IMR-90 (cell line): ENCODE results near the gene LCP1. TPM values are rescaled to one million over a fixed set of nuclear protein-coding genes. Genes with fewer than 3 reads are reported as not detected.

ENCODE experiments used
- ATAC-seq: fragments of 200-7000 bp; cut with Tn5 transposase; 2 replicates; pipeline ENCODE4 v1.9.1; 2020; ENCODE audit warnings: low read depth, mild to moderate bottlenecking, moderate library complexity
- BruUV-seq: library from RNA; stranded (reverse); fragments of 400-500 nt; replicated peaks from 2 replicates; lab custom pipeline; 2021; lab: Mats Ljungman, UMichigan
- CTCF ChIA-PET: fragments of 300-600 bp; formaldehyde crosslinking; extraction: SDS; loops from one replicate; lab custom pipeline; 2021; ENCODE audit warnings: antibody characterized with exemption; lab: Yijun Ruan, JAX
- POLR2A ChIA-PET: fragments of 300-600 bp; sonication (Branson Sonifier 250); formaldehyde crosslinking; loops from one replicate; lab custom pipeline; 2022; ENCODE audit warnings: antibody characterized with exemption; ENCODE audit not compliant: unreplicated experiment; lab: Charles Lee
- DNase-seq: peaks from one replicate; pipeline ENCODE4 v3.0.0; 2013
- H2AFZ ChIP-seq: replicated peaks from 2 replicates; pipeline ENCODE3; 2013; ENCODE audit warnings: low read length, mild to moderate bottlenecking; ENCODE audit not compliant: poor library complexity
- H2AK5ac ChIP-seq: 2 replicates; pipeline ENCODE4 v1.6.1; 2013; ENCODE audit warnings: low read depth, low read length, inconsistent platforms
- H2AK9ac ChIP-seq: replicated peaks from 2 replicates; pipeline ENCODE3; 2013; ENCODE audit warnings: mild to moderate bottlenecking, low read depth, low read length, moderate library complexity; ENCODE audit not compliant: poor library complexity
- H2BK120ac ChIP-seq: 2 replicates; pipeline ENCODE4 v1.6.1; 2013; ENCODE audit warnings: low read depth, low read length, inconsistent platforms
- H2BK15ac ChIP-seq: 3 replicates; pipeline ENCODE4 v1.6.1; 2013; ENCODE audit warnings: low read depth, low read length, inconsistent platforms
- H2BK20ac ChIP-seq: 2 replicates; pipeline ENCODE4 v1.6.1; 2013; ENCODE audit warnings: low read depth, mild to moderate bottlenecking, inconsistent platforms, low read length, moderate library complexity
- H2BK5ac ChIP-seq: 2 replicates; pipeline ENCODE4 v1.6.1; 2013; ENCODE audit warnings: mild to moderate bottlenecking, low read depth, low read length, inconsistent platforms; ENCODE audit not compliant: poor library complexity, severe bottlenecking
- H3K14ac ChIP-seq: replicated peaks from 2 replicates; pipeline ENCODE4 v1.6.1; 2013; ENCODE audit warnings: low read depth, low read length, inconsistent platforms
- H3K18ac ChIP-seq: 2 replicates; pipeline ENCODE4 v1.6.1; 2013; ENCODE audit warnings: low read depth, low read length, control low read depth
- H3K23ac ChIP-seq: 2 replicates; pipeline ENCODE4 v1.6.1; 2013; ENCODE audit warnings: low read depth, low read length, inconsistent platforms
- H3K27ac ChIP-seq: 2 replicates; pipeline ENCODE4 v1.5.1; 2013; ENCODE audit warnings: mild to moderate bottlenecking, control low read depth, low read length; ENCODE audit not compliant: insufficient read depth
- H3K27me3 ChIP-seq: 2 replicates; pipeline ENCODE4 v1.6.1; 2013; ENCODE audit warnings: low read length; ENCODE audit not compliant: control insufficient read depth, insufficient read depth
- H3K36me3 ChIP-seq: 2 replicates; pipeline ENCODE4 v1.6.1; 2013; ENCODE audit warnings: low read length, mixed read lengths; ENCODE audit not compliant: control insufficient read depth, insufficient read depth
- H3K4ac ChIP-seq: 2 replicates; pipeline ENCODE4 v1.6.1; 2013; ENCODE audit warnings: low read depth, low read length, inconsistent platforms
- H3K4me1 ChIP-seq: 2 replicates; pipeline ENCODE4 v1.6.1; 2013; ENCODE audit warnings: low read length, mixed read lengths; ENCODE audit not compliant: control insufficient read depth, insufficient read depth
- H3K4me2 ChIP-seq: 2 replicates; pipeline ENCODE4 v1.6.1; 2013; ENCODE audit warnings: low read depth, mild to moderate bottlenecking, control low read depth, low read length, moderate library complexity
- H3K4me3 ChIP-seq: 2 replicates; pipeline ENCODE4 v1.5.1; 2013; ENCODE audit warnings: low read depth, mild to moderate bottlenecking, control low read depth, low read length, moderate library complexity; ENCODE audit not compliant: insufficient read depth
- H3K56ac ChIP-seq: 2 replicates; pipeline ENCODE4 v1.6.1; 2013; ENCODE audit warnings: low read length, inconsistent platforms; ENCODE audit not compliant: insufficient read depth; ENCODE audit errors: extremely low read depth
- H3K79me1 ChIP-seq, 2 experiments: 2 replicates each; pipeline ENCODE4 v1.6.1; 2013; ENCODE audit warnings: low read length in 2 of 2, inconsistent platforms in 1 of 2, low read depth in 1 of 2
- H3K9ac ChIP-seq: 2 replicates; pipeline ENCODE4 v1.6.1; 2013; ENCODE audit warnings: low read depth, low read length, control low read depth
- H3K9me1 ChIP-seq: 2 replicates; pipeline ENCODE4 v1.6.1; 2013; ENCODE audit warnings: low read length, inconsistent platforms; ENCODE audit not compliant: insufficient read depth
- H3K9me3 ChIP-seq: 2 replicates; pipeline ENCODE4 v1.6.1; 2013; ENCODE audit warnings: low read length; ENCODE audit not compliant: control insufficient read depth, insufficient read depth
- H4K20me1 ChIP-seq: 2 replicates; pipeline ENCODE4 v1.6.1; 2013; ENCODE audit warnings: low read length, inconsistent platforms; ENCODE audit not compliant: insufficient read depth
- H4K5ac ChIP-seq: 2 replicates; pipeline ENCODE4 v1.6.1; 2013; ENCODE audit warnings: mild to moderate bottlenecking, low read depth, low read length, control low read depth
- H4K8ac ChIP-seq, 2 experiments: 2 replicates each; pipeline ENCODE4 v1.6.1; 2013; ENCODE audit warnings: low read depth in 2 of 2, low read length in 2 of 2, control low read depth in 1 of 2, inconsistent platforms in 1 of 2
- H4K91ac ChIP-seq: 2 replicates; pipeline ENCODE4 v1.6.1; 2013; ENCODE audit warnings: low read depth, low read length, inconsistent platforms; ENCODE audit not compliant: insufficient read depth
- BHLHE40 ChIP-seq: fragments of 150-350 bp; IDR thresholded peaks from 2 replicates; pipeline ENCODE4 v1.6.1; 2016; ENCODE audit warnings: mild to moderate bottlenecking, low read depth, low read length
- CEBPB ChIP-seq: IDR thresholded peaks from 2 replicates; pipeline ENCODE4 v1.6.1; 2012; ENCODE audit warnings: low read depth, low read length, improper control_type of control experiment
- CHD1 ChIP-seq: IDR thresholded peaks from 2 replicates; pipeline ENCODE4 v1.6.1; 2012; ENCODE audit warnings: low read depth, low read length, improper control_type of control experiment
- ELK1 ChIP-seq: fragments of 150-350 bp; IDR thresholded peaks from 2 replicates; pipeline ENCODE4 v1.6.1; 2016; ENCODE audit warnings: low read depth, mild to moderate bottlenecking, low read length, moderate library complexity, borderline replicate concordance
- FOS ChIP-seq: fragments of 150-350 bp; IDR thresholded peaks from 2 replicates; pipeline ENCODE4 v1.6.1; 2016; ENCODE audit warnings: low read depth, low read length
- MAFK ChIP-seq: IDR thresholded peaks from 2 replicates; pipeline ENCODE4 v1.6.1; 2012; ENCODE audit warnings: low read depth, low read length, improper control_type of control experiment
- MAZ ChIP-seq: IDR thresholded peaks from 2 replicates; pipeline ENCODE4 v1.6.1; 2012; ENCODE audit warnings: low read depth, mild to moderate bottlenecking, low read length, improper control_type of control experiment, moderate library complexity, borderline replicate concordance
- MXI1 ChIP-seq: IDR thresholded peaks from 2 replicates; pipeline ENCODE4 v1.6.1; 2012; ENCODE audit warnings: low read depth, mild to moderate bottlenecking, low read length, moderate library complexity, borderline replicate concordance
- NFE2L2 ChIP-seq: fragments of 150-350 bp; IDR thresholded peaks from 2 replicates; pipeline ENCODE4 v1.6.1; 2016; ENCODE audit warnings: low read depth, mild to moderate bottlenecking, low read length
- POLR2A ChIP-seq: IDR thresholded peaks from 2 replicates; pipeline ENCODE4 v1.6.1; 2012; ENCODE audit warnings: mild to moderate bottlenecking, low read depth, low read length
- RAD21 ChIP-seq: IDR thresholded peaks from 2 replicates; pipeline ENCODE4 v1.6.1; 2012; ENCODE audit warnings: low read length, improper control_type of control experiment
- RCOR1 ChIP-seq: IDR thresholded peaks from 2 replicates; pipeline ENCODE4 v1.6.1; 2012; ENCODE audit warnings: mild to moderate bottlenecking, low read length, improper control_type of control experiment; ENCODE audit not compliant: insufficient replicate concordance
- RFX5 ChIP-seq: IDR thresholded peaks from 2 replicates; pipeline ENCODE4 v1.8.0; 2012; ENCODE audit warnings: low read depth, mild to moderate bottlenecking, low read length, moderate library complexity
- SMC3 ChIP-seq: fragments of 150-350 bp; IDR thresholded peaks from 2 replicates; pipeline ENCODE4 v1.6.1; 2016; ENCODE audit warnings: low read depth, mild to moderate bottlenecking, antibody characterized with exemption, low read length, moderate library complexity
- WGBS, 2 experiments: methylation state at CpG; one replicate each; pipeline versions ENCODE4 v1.1.5 to v1.1.7; 2013; ENCODE audit warnings: missing lambda C conversion rate in 2 of 2; ENCODE audit not compliant: insufficient read length in 1 of 2; ENCODE audit errors: extremely low coverage in 2 of 2; 5-methylcytosine and 5-hydroxymethylcytosine counted together
- dilution Hi-C: fragments of 300-500 bp; cut with HindIII; formaldehyde crosslinking; loops from one replicate; pipeline ENCODE4 v1.14.3; 2018; ENCODE audit warnings: low sequenced_read_pairs; ENCODE audit not compliant: unreplicated experiment
- in situ Hi-C: fragments of 300-500 bp; cut with MboI; formaldehyde crosslinking; loops from 3 replicates; pipeline ENCODE4 v1.14.3; 2019; ENCODE audit warnings: low sequenced_read_pairs, inconsistent platforms, mixed read lengths
- intact Hi-C: fragments of 100-400 bp; cut with micrococcal nuclease; formaldehyde crosslinking; loops from 2 replicates; pipeline ENCODE4 v1.10.0; 2022
- polyA plus RNA-seq, 3 experiments: library from polyadenylated mRNA; depleted of rRNA; stranded (reverse); fragments of >200 nt; gene quantifications; 2 replicates each; pipeline ENCODE4 v1.2.3, GENCODE V29; 2012; ENCODE audit warnings: low replicate concordance in 1 of 3
- total RNA-seq: library from RNA; depleted of rRNA; stranded (reverse); fragments of >200 nt; gene quantifications from 2 replicates; pipeline ENCODE4 v1.2.3, GENCODE V29; 2012
- TF ChIP-seq, protein P1 (sequence below): conservative IDR thresholded peaks from 2 replicates; pipeline ENCODE4 v1.5.1; 2012; ENCODE audit warnings: mild to moderate bottlenecking, low read depth, low read length, improper control_type of control experiment
- TF ChIP-seq, protein P2 (sequence below): fragments of 150-350 bp; IDR thresholded peaks from 2 replicates; pipeline ENCODE4 v1.6.1; 2017; ENCODE audit warnings: mild to moderate bottlenecking, antibody characterized with exemption, low read length, low read depth

The LCP1 gene
- total and polyA plus RNA-seq, 2 of the 4 experiments (the other 2 are of a cell fraction), result not detected

GRCh38 chr13:46101002-46101401, 81.0 kb downstream of the LCP1 start:
- no peaks in the 10 kb centered on the region for H3K4me1 ChIP-seq
- no peak overlapping the region for H2BK120ac ChIP-seq
- no peak for DNase-seq
- intact Hi-C loops, result no loop called here
- H4K91ac ChIP-seq, result no peak overlapping the region
- H2BK5ac ChIP-seq, result no peak overlapping the region
- no peak overlapping the region for H3K4me3 ChIP-seq
- no peak overlapping the region for H2BK20ac ChIP-seq
- H3K79me1 ChIP-seq, result no peaks in the 10 kb centered on the region
- H3K4ac ChIP-seq, result no peak overlapping the region
- ChIA-PET CTCF (no interaction called here), POLR2A (no interaction called here)
- no peak overlapping the region for H3K14ac ChIP-seq
- no peak overlapping the region for H2AFZ ChIP-seq
- H3K9ac ChIP-seq, result no peak overlapping the region
- no peaks in the 10 kb centered on the region for H3K9me3 ChIP-seq
- dilution Hi-C loops, result no loop called here
- no peak overlapping the region for H3K23ac ChIP-seq
- TF ChIP-seq ELK1 (no peak), POLR2A (no peak), RCOR1 (no peak), MXI1 (no peak), BHLHE40 (no peak), RAD21 (no peak), CEBPB (no peak), MAFK (no peak), FOS (no peak), NFE2L2 (no peak), RFX5 (no peak), CHD1 (no peak), SMC3 (no peak), MAZ (no peak)
- TF ChIP-seq, protein P1, sequence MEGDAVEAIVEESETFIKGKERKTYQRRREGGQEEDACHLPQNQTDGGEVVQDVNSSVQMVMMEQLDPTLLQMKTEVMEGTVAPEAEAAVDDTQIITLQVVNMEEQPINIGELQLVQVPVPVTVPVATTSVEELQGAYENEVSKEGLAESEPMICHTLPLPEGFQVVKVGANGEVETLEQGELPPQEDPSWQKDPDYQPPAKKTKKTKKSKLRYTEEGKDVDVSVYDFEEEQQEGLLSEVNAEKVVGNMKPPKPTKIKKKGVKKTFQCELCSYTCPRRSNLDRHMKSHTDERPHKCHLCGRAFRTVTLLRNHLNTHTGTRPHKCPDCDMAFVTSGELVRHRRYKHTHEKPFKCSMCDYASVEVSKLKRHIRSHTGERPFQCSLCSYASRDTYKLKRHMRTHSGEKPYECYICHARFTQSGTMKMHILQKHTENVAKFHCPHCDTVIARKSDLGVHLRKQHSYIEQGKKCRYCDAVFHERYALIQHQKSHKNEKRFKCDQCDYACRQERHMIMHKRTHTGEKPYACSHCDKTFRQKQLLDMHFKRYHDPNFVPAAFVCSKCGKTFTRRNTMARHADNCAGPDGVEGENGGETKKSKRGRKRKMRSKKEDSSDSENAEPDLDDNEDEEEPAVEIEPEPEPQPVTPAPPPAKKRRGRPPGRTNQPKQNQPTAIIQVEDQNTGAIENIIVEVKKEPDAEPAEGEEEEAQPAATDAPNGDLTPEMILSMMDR, result no peak
- TF ChIP-seq, protein P2, sequence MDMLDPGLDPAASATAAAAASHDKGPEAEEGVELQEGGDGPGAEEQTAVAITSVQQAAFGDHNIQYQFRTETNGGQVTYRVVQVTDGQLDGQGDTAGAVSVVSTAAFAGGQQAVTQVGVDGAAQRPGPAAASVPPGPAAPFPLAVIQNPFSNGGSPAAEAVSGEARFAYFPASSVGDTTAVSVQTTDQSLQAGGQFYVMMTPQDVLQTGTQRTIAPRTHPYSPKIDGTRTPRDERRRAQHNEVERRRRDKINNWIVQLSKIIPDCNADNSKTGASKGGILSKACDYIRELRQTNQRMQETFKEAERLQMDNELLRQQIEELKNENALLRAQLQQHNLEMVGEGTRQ, result no peak
- no peak overlapping the region for H3K56ac ChIP-seq
- H3K4me2 ChIP-seq, result no peak overlapping the region
- 0 out of 2 replicates have a peak, but pooled peaks cover 3% of the 10 kb centered on the region for H3K27me3 ChIP-seq
- H3K36me3 ChIP-seq, result no peaks in the 10 kb centered on the region
- WGBS, 2 experiments, result no CpG with 5 or more reads among the region's 4 CpGs
- no peak overlapping the region for H4K8ac ChIP-seq
- no peaks in the 10 kb centered on the region for H3K9me1 ChIP-seq
- no peak overlapping the region for H3K27ac ChIP-seq
- in situ Hi-C loops, result no loop called here
- no peaks in the 10 kb centered on the region for H4K20me1 ChIP-seq
- no peak overlapping the region for H3K18ac ChIP-seq
- no peak overlapping the region for H2AK5ac ChIP-seq
- no peak for ATAC-seq
- no peak overlapping the region for H4K5ac ChIP-seq
- BruUV-seq, result no TSS peak
- H2BK15ac ChIP-seq, result no peak overlapping the region
- H2AK9ac ChIP-seq, result no peak overlapping the region
